CD4-positive, alpha-beta T cell treated with Interleukin-6 at 100 ng/mL for 8 hours (primary cell): ENCODE data around the gene RGPD8.

ENCODE experiments used
- DNase-seq: peaks from one replicate; pipeline ENCODE4 v3.0.0-alpha.2; 2020; ENCODE audit warnings: mixed read lengths, low spot score

Gene RGPD8

DNA sequence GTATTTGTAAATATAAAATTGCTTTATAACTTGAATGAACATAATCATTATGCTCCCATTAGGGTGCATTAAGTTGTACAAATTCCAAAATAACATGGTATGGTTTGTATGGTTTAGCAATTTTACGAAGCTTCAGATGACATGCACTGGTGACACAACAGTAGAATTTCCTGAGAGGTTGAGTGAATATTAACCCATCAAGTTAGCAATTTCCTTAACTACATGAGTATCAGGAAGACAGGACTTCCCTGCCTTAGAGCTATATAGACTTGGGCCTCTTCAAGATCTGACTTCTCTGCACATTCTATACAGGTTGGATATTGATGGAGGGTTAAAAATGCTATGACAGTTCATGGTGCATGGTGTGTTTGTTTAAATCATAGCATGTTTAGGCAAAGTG is 97.8 kb downstream of the RGPD8 start:
- no peak for DNase-seq

DNA sequence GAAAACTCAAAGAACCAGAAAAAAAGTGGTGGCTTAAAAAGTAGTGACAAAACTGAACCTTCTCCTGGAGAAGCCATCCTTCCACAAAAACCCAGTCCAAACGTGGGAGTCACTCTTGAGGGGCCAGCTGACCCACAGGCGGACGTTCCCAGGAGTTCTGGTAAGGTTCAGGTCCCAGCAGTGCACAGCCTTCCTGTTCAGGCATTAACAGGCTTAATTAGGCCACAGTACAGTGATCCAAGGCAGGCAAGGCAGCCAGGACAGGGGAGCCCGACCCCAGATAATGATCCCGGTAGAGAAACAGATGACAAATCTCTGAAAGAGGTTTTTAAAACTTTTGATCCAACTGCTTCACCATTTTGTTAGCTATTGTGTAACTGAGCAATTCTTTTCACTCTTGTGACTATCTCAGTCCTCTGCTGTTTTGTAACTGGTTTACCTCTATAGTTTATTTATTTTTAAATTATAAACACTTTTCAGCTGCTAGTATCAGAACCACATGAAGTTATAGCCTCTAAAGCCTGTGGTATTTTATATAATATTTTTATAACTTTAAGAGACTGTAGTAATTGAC is 101.2 kb downstream of the RGPD8 start:
- no peak for DNase-seq

DNA sequence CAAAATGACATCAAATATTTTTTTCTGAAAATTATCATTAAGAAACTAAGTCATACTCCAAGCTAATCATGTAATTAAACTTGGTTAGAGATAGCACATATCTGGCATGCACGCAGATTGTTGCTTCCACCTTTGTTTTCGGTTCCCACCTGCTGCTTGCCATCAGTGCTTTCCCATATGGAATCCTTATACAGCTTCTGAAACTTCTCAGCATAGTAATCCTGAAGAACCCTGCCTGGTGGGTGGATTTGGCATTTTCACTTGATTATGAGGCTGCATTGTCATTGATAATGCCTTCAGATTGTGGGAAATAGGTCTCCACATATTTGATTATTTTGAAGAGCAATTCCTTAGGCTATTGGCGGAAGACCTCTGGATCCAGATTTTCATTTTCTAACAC is 110.5 kb downstream of the RGPD8 start:
- DNase-seq, result no peak

- DNase-seq, result no peak
Observed at GRCh38 chr2:112321375-112322320, 111.8 kb downstream of the RGPD8 start.
